Measurements from ENCODE around the gene FN1.
"Not testable (repeated sequence)": the region's sequence is repeated elsewhere in the genome, so short reads cannot be mapped to it uniquely, and the experiment has no call there.

The FN1 gene

GRCh38 chr2:215413974-215414373 lies 21.9 kb downstream of the FN1 start:
- Histone ChIP-seq H3K4me3 (IDR thresholded peaks at IDR 0.05; ENCODE audit: insufficient read depth, low read depth, low read length) (no peak overlapping the region), H3K4me1 (ENCODE audit: low read depth, poor library complexity, severe bottlenecking) (no peaks in the 10 kb centered on the region), H2AFZ (ENCODE audit: low read depth) (no peak overlapping the region), H3K27ac (no peak overlapping the region), H3K36me3 (ENCODE audit: insufficient read depth) (no peaks in the 10 kb centered on the region), H4K20me1 (ENCODE audit: insufficient read depth) (no peaks in the 10 kb centered on the region), H3K9ac (no peak overlapping the region), H3K79me2 (ENCODE audit: insufficient read depth, low read depth) (no peaks in the 10 kb centered on the region), H3K4me2 (no peak overlapping the region), H3K27me3 (ENCODE audit: insufficient read depth, low read depth) (no peaks in the 10 kb centered on the region)
- TF ChIP-seq CTCF (conservative IDR thresholded peaks at IDR 0.05; ENCODE audit: low read depth, low read length), result no peak

DNA sequence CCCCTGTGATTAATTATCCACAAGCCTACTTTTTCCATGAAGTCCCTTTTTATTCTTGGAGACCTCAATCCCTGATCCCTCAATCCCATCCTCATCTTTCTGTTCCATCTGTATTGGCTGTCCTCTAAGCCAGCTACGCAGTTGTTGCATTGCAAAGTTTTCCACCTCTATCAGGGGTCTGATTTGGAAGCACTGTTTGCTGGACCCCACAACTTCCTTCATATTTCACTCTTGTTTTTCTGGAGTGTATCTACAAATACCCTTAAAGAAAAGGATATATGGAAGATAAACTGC lies 22.4 kb downstream of the FN1 start:
- Histone ChIP-seq H2AFZ (ENCODE audit: low read depth) (no peak overlapping the region), H3K4me2 (no peak overlapping the region), H3K4me1 (ENCODE audit: low read depth, poor library complexity, severe bottlenecking) (no peaks in the 10 kb centered on the region), H3K27me3 (ENCODE audit: insufficient read depth, low read depth) (no peaks in the 10 kb centered on the region), H3K4me3 (IDR thresholded peaks at IDR 0.05; ENCODE audit: insufficient read depth, low read depth, low read length) (no peak overlapping the region), H3K27ac (no peak overlapping the region), H3K9ac (no peak overlapping the region), H4K20me1 (ENCODE audit: insufficient read depth) (no peaks in the 10 kb centered on the region), H3K36me3 (ENCODE audit: insufficient read depth) (no peaks in the 10 kb centered on the region), H3K79me2 (ENCODE audit: insufficient read depth, low read depth) (no peaks in the 10 kb centered on the region)
- no peak for TF ChIP-seq CTCF (conservative IDR thresholded peaks at IDR 0.05; ENCODE audit: low read depth, low read length)

- H3K36me3 ChIP-seq (ENCODE audit: insufficient read depth), result no peaks in the 10 kb centered on the region
- no peaks in the 10 kb centered on the region for H3K4me1 ChIP-seq (ENCODE audit: low read depth, poor library complexity, severe bottlenecking)
- no peak overlapping the region for H3K4me2 ChIP-seq
- no peak for TF ChIP-seq CTCF (conservative IDR thresholded peaks at IDR 0.05; ENCODE audit: low read depth, low read length)
- no peak overlapping the region for H3K27ac ChIP-seq
- no peaks in the 10 kb centered on the region for H3K27me3 ChIP-seq (ENCODE audit: insufficient read depth, low read depth)
- H3K4me3 ChIP-seq (IDR thresholded peaks at IDR 0.05; ENCODE audit: insufficient read depth, low read depth, low read length), result no peak overlapping the region
- no peaks in the 10 kb centered on the region for H4K20me1 ChIP-seq (ENCODE audit: insufficient read depth)
- no peaks in the 10 kb centered on the region for H3K79me2 ChIP-seq (ENCODE audit: insufficient read depth, low read depth)
- H3K9ac ChIP-seq, result no peak overlapping the region
- no peak overlapping the region for H2AFZ ChIP-seq (ENCODE audit: low read depth)
Observed at GRCh38 chr2:215411941-215412743, 23.7 kb downstream of the FN1 start.

DNA sequence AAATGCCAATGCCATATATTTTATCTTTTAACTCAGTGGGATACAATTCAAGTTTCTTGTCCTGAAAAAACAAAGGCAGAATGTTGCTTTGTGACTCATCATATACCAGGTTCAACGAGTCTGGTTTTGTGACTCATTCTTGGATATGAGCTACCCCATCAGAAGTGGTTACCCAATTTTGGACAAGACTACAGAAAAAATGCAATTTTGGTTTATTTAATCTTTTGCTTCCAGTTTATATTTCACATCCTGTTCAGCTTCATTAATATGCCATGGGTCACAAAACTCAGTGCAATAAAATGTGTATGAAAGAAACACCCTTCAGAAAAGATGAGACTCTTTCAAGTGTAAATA lies 25.0 kb downstream of the FN1 start:
- H3K4me3 ChIP-seq (IDR thresholded peaks at IDR 0.05; ENCODE audit: insufficient read depth, low read depth, low read length), result no peak overlapping the region
- H3K27ac ChIP-seq, result no peak overlapping the region
- H2AFZ ChIP-seq (ENCODE audit: low read depth), result no peak overlapping the region
- H3K9ac ChIP-seq, result no peak overlapping the region
- no peak overlapping the region for H3K4me2 ChIP-seq
- H4K20me1 ChIP-seq (ENCODE audit: insufficient read depth), result no peaks in the 10 kb centered on the region
- H3K79me2 ChIP-seq (ENCODE audit: insufficient read depth, low read depth), result no peaks in the 10 kb centered on the region
- H3K27me3 ChIP-seq (ENCODE audit: insufficient read depth, low read depth), result no peaks in the 10 kb centered on the region
- no peak for TF ChIP-seq CTCF (conservative IDR thresholded peaks at IDR 0.05; ENCODE audit: low read depth, low read length)
- H3K4me1 ChIP-seq (ENCODE audit: low read depth, poor library complexity, severe bottlenecking), result no peaks in the 10 kb centered on the region
- no peaks in the 10 kb centered on the region for H3K36me3 ChIP-seq (ENCODE audit: insufficient read depth)

DNA sequence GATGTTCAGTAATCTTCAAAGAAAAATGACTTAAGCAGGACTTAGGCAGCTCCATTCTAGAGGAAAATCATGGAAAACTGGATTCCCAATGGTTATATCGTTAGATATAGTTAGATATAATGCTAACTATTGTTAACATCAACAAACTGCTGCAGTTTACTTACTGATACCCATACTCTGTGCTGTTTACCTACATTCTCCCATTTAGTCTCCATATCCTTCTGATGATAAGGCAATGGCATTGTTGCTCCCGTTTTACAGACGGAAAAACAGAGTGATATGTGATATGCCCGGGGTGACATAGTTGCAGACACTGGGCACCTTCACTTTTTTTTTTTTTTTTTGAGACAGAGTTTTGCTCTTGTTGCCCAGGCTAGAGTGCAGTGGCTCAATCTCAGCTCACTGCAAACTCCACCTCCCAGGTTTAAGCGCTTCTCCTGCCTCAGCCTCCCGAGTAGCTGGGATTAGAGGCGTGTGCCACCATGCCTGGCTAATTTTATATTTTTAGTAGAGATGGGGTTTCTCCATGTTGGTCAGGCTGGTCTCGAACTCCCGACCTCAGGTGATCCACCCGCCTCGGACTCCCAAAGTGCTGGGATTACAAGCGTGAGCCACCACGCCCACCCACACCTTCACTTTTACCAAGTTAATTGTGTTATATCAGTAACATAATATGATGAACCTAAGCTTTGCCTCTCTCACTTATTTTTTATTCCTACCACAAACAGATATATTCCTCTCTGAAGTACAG lies 25.5 kb downstream of the FN1 start:
- not testable (repeated sequence) for H3K36me3 ChIP-seq (ENCODE audit: insufficient read depth); H3K9ac ChIP-seq; H3K4me3 ChIP-seq (IDR thresholded peaks at IDR 0.05; ENCODE audit: insufficient read depth, low read depth, low read length); H3K27ac ChIP-seq; H3K4me1 ChIP-seq (ENCODE audit: low read depth, poor library complexity, severe bottlenecking); H3K4me2 ChIP-seq; H4K20me1 ChIP-seq (ENCODE audit: insufficient read depth); H3K27me3 ChIP-seq (ENCODE audit: insufficient read depth, low read depth); H2AFZ ChIP-seq (ENCODE audit: low read depth); H3K79me2 ChIP-seq (ENCODE audit: insufficient read depth, low read depth)
